GM19351 (cell line): Measurements from ENCODE around the gene TBX5.

ENCODE experiments used
- ATAC-seq: cut with Tn5 transposase; IDR thresholded peaks from one replicate; pipeline ENCODE4 v1.9.1; 2021; ENCODE audit warnings: mild to moderate bottlenecking, moderate library complexity; ENCODE audit not compliant: unreplicated experiment

Gene TBX5

DNA sequence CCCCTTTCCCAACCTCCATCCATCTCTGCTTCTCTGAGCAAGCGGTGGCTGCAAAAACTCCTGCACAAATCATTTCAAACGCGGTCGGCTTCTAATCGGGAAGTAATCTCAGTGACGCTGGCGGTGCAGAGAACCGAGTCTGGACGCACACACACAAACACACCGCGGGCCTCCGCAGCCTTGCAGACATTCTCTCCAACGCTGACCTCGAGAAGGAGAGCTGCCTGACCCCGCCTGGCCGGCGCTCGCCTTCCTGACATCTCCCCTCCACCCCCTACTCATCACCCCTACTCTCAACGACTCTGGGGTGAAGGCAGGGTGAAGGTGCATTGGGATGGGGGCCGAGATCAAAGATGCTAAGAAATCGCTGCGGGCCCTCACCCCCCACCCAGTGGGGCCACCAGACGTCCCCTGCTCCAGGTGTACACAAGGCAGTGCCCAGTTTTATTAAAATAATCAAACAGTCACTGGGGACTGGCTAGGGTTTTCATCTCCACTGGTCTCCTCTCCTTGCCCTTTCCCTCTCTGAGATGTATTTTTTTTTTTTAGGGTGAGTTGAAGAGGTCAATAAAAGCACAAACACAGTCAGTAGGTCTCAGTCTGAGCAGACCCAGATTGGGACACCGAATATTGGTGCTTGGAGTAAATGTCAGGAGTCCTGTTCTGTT lies 506 bp upstream of the TBX5 start:
- ATAC-seq, result no peak

DNA sequence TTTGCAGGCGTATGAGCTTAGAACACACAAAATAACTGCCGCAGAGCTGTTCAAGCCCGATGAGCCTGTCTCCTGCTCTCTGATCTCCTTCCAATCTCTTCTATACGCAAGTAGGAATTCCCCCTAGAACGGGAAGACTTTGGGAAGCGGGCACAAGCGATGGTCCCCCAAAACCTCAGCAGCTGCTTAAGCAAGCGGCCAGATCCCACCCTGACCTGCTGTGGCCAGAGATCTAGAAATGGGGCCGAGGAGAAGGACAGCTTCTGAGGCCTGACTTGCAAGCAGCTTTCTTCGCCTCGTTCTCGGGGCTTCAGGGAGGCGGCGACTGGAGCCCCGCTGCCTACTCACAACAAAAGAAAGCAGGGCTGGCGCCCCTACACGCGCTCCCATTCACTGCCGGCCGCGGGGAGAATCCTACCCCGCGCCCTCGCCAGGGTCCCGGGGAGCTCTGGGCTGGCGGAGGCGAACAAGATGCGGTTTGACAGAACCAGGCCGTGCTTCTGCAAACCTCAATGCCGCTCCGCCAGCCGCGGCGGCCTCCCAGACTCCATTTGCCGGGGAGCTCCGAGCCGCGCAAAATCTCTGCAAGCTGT lies 922 bp downstream of the TBX5 start:
- ATAC-seq, result no peak

DNA sequence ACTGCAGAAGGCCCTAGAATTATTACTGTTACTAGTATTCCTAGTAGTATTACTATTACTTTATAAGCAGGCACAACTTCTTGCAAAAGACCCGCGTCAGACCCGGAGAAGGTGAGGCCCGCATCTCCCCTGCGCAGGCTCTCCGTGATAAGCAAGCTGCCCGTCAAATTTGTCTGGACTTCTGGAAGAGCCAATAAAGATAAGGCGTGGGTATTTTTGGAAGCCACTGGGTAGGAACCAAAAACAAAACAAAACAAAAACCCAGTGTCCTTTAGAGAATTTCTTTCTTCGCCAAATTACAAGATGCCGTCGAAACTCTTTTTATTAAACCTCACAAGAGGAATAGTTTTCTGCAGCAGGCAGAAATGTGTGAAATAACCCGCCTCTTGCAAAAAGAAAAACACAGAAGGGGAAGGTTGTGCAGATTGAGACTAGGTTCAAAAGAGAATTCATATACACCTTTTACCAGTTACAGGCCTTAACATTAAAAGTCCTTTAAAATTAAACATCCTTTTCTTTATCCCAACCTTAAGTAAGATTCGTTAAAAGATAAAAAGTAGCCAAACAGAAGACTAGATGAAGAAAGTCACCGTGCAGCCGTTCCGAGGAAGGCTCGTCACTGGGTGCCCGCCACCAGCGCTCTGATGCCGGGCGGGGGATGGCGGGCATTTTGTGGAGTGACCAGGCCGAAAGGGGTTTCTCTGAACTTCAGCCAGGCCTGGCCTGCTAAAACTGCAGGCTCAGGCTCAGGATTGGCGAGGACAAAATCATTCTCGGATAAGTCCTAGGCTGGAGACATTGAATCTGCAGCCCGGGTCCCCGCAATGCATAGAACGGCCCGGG lies 1.6 kb downstream of the TBX5 start:
- ATAC-seq, result no peak

DNA sequence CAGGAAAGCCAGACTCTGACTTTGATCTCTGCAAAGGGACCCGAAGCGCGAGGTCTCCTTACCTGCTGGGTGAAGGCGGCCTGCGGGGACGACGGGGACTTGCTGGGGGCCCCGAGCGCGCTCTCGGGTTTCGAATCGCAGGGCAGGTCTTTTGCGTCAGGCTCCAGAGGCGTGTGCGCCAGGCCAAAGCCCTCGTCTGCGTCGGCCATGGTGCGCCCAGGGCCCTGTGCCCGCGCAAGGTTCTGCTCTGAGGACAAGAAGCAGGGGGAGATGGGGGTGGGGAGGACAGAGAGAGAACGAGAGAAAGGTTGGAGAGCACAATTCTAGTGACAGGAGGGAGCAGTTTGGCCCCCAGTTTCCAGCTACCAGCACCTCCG lies 2.3 kb downstream of the TBX5 start:
- ATAC-seq, result no peak

DNA sequence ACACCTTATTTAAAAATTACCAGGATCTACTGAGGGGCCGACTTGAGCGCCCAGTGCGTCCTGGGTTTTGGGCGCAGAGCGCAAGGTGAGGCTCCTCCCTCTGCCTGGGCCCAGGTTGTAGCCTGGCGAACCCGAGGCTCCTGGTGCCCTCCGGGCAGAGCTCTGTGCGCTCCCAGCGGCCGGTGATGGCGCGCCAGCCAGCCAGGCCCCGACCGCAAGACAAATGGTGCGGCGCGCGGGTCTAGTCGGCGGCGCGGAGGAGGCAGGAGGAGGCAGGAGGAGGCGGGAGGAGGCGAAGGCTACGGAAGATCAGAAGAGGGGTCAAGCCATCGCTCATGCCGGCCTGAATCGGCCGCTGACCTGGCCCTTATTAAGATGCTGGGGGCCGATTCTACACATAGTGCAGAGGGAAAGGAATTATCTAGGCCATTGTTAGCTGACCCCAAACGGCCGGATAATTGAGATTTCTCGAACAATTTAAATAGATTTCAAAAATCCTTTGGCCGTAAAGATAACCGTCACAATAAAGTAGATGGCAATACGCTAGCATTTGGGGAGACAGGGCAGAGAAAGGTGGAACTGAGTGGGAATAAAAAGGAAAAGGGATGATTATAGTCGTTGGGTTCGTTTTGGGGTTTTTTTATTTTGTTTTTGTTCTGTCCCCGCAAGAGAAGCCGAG lies 2.8 kb downstream of the TBX5 start:
- ATAC-seq, result no peak

DNA sequence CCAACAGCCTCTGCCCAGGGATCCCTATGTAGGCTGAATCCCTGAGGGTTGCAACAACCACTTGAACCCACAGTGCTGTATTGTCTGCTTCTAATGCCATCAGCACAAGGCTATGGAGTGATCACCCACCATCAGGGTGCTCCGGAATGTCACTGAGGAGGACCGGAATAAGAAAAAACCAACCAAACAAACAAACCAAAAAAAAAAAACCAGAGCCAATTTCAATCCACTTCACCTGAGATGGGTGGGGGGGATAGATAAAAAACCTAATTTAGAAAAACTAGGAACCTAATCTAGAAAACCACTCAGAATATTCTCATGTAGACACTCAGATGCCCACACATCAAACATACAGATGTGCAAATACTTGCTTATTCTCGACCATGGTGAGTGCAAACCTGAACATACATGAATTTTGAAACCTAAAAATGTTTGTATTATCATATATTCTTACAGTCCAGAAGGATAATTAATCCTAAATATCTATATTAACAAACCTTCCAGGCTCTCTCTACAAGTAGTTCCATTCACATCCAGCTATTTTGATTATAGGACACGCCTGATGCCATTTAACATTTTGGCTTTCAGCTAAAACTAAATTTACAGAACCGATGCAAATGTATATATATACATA lies 3.7 kb downstream of the TBX5 start:
- ATAC-seq, result no peak

DNA sequence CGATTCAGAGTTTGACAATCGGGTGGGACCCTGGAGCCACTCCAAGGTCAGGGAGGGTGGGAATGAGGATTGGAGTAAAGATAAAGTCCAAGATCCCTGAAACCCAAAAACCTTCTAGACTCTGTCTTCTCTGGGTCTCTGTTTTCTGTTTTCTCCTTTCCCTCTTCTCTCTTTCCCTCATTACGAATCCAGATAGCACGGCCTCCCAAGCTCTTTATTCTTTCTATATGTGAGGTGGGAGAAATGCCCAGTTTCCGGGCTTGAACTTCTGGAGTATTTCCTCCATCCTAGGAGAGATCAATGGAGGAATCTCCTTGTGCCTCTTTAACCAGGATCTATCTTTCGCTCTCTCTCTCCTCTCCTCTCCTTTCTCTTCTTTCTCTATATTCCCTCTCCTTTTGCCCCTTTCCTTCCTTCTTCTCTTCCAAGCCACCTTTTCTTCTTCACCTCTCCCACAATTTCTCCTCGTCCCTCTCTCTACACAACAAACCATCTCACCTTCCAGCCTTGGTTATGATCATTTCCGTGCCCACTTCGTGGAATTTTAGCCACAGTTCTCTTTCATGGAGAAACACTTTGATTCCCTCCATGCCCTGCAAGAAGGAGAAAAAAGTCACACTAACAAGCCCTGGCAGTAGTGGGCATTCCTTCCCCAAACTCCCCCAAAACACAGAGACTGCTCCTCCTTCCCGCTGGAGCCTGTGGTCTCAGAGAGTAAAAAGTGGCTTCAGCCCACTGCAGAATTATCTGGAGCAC lies 4.4 kb downstream of the TBX5 start:
- no peak for ATAC-seq

DNA sequence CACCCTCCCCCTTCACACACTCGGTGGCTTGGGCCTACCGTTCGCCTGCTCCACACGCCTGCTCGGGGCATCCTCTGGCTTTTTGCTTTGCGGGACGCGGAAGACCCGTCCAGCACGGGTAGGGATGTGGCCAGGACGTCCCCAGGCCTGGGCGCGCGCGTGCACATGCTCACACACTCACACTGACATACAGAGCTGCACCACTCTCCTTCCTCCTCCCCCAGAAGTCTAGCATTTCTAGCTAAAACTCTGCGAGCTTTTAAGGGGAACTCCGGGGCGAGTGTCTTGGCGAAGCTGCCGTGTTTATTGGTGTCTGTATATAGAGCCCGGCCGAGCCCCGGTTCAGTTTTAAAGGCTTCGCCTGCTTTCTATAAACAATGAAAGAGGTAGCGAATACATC lies 5.0 kb downstream of the TBX5 start:
- ATAC-seq, result no peak

DNA sequence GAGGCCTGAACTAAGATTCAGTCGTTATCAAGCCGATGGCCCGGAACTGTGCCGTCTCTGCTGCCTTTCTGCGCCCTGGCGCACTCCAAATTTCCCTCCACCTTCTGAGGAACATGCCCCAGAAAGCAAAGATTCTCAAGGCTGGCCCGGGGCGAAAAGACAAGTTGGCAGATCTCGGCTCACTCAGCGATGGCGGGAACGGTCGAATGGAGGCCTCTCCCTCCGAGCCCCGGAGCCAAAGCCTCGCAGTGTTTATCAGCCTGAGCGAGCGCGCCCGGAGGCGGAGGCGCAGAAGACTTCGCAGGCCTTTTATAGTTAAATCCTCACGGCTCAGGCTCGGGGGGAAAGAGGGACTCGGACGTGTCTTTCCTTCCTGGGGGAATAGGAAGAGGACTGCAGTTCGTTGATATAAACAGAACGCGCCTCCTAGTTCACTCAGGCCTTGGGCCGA lies 5.6 kb downstream of the TBX5 start:
- ATAC-seq, result no peak

DNA sequence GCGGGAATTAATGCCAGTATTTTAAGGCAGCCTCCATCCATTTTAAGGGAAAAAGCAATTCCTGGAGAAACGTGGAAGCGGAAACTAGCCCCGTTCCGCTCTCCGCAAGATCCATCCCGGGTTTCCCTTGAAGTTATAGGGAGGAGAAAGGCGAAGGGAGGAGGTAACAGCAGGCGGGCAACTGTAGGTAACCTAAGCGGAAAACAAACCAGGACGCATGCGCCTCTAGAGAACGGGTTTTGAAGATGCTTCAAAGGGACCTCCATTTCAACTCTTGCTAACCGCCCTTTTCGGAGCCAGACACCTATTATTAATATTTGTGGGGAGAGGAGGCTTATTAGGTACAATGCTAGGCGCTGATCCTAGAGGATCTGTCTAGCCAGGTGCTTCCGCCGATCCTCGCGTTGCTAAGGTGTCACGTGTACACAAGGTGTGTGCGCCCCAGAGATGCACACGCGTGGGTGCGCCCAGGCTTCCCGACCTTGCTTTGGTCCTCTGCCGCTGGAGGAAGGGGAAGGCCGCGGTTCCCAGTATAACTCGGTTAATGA lies 6.2 kb downstream of the TBX5 start:
- ATAC-seq, result no peak

DNA sequence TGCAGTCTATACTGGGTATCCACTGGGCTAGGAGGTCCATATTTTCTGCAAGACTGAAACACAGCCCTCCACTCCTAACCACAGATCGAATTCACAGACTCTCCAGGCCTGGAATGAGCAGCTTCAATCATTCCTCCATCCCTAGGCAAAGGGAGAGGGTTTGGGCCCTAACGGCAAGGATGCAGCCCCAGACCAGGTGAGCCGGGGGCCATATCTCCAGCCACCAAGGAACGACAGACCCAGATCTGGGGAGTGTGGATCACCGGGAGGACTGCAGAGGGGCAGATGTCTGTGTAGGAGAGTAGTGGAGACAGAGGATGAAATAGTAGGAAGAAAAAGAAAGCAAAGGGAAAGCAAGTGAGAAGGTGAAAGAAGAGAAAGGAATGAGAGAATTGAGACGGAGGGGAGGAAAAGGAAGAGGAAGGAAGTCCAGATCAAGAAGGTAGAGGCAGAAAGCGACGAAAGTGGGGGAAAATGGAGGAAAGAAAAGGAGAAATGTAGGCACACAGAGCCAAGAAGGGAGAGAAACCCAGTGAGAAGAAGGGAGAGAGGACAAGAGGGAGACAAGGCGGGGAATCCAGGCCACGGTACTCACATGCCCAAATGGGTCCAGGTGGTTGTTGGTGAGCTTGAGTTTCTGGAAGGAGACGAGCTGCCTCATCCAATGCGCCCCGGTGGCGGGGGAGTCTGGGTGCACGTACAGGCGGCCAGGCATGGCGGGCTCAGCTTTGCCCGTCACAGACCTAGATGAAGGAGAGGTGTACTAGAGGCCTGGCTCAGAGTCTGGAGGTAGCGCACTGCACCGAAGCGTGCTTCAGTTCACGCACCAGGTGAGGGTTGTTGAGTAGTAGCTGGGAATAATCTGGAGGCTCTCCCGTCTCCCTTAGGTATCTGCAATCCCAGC lies 7.7 kb downstream of the TBX5 start:
- ATAC-seq, result no peak

DNA sequence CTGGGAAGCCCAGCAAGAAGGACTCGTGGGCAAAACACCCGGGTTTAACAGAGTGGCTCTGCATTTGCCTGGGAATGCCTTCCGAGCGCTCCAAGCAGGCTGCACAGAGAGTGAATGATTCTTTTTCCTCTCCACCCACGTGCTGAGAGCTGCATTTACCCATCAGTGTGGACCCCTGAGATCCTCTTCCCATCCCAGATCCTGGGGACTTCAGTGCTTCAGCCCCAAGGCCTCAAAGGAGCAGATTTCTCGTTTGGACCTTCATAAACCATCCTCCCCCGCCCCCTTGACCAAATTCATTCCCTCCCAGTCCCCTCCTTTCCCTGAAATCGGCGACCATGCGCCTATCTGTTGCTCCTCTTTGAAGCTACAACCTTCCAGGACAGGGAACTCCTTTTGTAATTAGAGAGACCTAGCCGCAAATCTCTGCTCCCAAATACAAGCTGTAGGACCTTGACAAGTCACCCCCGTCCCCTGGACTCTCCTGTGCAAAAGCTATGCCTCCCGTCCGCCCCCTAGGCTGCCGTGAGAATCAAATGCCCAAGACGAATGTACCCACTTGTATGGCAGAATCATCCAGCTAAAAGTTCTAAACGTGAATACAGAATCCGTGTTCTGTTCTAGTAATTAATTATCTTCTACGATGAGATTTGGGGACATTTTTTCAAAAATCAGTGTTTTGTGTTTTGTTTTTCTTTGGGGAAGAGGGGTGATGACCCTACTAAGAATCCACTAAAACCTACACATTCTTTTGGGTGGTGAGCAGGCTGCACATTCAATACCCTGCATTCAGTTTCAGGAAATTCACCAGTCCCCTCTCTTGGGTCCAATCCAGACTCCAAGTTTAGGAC lies 8.8 kb downstream of the TBX5 start:
- no peak for ATAC-seq

DNA sequence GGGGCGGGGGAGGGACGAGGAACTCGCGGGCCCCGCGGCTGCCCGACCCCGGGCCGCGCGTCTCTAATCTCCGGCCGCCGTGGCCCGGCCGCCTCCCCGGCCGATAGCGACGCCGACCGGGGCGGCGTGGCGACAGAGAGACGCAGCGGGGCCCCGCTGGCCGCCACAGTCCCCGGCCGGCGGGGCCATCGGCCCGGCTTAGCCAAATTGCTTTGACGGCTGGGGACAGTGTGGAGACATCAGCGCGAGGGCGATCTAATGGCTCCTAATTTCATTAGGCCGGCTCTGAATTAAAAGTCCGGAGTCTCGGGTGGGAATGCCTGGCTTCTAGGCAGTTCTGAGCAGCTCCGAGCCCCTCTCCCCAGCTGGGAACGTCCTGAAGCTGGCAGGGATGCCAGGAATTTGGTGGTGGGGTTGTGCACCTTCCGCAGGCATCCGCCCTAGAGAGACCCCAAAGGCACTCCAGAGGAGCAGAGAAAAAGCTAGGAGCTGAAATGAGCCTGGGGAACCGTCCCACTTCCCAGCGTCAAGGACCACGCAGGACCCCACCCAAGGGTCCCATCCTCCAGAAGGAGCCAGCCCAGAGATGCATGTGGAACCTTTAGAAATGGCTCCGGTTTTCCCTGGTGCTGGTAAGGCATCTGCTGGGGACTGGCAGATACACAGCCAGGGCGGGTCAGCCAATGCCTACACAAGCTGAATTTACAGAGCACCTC lies 9.6 kb downstream of the TBX5 start:
- no peak for ATAC-seq

DNA sequence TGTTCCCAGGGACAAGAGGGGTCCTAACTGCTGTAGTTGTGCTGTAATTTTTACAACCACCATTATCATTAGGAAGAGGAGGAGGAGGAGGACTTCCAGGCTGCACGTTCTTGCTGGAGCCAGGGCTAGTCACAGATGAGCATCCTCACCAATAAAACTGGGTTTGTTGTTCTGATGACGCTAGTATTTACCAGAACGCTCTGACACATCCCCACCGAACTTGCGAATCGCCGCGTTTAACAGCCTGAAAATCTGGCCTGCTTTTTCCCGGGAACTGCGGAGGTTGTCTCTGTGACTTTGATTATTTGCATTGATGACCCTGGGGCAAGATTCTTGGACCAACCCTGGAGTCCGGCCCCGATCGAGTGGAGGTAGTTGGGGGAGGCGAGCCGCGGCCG lies 10.2 kb downstream of the TBX5 start:
- ATAC-seq, result no peak

DNA sequence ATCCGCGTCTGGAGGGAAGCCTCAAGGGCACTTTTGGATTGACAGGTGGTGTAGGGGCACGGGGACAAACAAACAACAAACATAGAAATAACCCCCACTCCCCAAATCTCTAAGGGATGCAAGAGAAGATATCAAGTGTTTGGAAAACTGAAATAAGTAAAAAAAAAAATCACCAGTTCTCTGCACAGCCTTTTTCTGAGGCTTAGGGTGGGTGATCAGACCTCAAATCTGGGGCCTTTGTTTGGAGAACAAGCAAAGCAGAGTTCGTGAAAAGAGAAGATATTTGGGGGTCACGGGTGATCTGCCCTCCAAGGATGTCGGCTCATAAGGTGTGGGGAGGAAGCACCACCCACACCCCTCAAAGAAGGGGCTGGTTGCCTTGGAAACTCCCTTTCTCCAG lies 10.7 kb downstream of the TBX5 start:
- no peak for ATAC-seq

DNA sequence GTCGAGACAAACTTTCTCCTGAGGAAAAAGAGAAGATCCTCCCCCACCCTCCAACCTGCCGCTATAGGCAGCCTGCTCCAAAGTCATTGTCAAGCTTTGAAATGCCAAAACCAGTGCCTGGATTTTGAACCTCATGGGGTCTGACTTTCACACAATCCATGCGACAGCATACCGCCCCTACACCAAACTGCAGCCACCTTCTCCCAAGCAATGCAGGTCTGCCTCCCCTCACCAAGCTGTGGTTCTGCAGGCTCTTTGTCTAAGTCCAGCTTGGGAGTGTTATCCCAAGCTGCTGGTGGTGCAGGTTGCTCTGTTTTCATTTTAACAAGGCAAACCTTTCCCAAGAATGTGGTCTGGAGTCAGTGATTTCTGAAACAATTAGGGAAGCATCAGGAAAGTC lies 12.4 kb downstream of the TBX5 start:
- ATAC-seq, result no peak

DNA sequence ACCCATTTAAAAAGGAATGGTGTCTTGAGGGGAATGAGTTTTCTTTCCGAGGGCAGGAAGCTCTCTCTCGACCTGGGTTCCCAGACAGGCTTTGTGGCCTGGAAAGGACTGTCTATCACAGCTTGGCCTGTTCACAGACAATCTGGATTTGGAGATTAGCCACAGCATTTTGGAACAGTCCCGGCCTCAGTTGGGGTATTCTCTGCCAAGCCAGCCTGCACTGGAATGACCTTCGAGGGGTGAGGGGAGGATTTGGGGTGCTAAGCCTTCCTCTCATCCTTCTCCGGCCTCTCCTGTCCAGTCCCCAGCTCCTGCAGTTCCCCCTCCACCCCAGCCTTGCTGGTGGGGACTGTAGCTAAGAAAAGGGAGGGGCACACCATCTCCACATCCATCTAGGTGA lies 13.0 kb downstream of the TBX5 start:
- no peak for ATAC-seq

DNA sequence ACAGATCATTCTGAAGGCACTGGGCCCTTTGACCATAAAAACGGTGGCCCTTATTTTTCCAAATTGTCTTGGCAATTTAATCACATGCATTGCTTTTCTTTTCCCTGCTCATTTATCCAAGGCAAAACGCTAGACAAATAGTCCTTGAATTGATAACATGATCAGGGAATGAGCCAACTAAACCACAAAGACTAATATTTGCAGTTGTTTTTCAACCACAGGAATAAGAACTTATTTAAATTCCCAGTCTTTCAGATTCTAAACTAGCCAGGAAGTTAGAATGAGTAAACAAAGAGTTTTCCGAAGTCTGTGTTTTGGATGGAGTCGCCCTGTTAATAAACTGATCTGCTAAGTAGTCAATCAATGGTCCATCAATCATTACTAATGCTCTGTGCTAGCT lies 14.9 kb downstream of the TBX5 start:
- no peak for ATAC-seq
